ENCODE results near the gene AK5.

Gene AK5

GRCh38 chr1:77541162-77541545 lies 259.3 kb downstream of the AK5 start:
- no peak overlapping the region for H3K4me3 ChIP-seq (ENCODE audit: low read depth, low read length)
- TF ChIP-seq CTCF (conservative IDR thresholded peaks at IDR 0.05; ENCODE audit: low read depth, low read length), result no peak
- no peak for DNase-seq (ENCODE audit: low read depth)

DNA sequence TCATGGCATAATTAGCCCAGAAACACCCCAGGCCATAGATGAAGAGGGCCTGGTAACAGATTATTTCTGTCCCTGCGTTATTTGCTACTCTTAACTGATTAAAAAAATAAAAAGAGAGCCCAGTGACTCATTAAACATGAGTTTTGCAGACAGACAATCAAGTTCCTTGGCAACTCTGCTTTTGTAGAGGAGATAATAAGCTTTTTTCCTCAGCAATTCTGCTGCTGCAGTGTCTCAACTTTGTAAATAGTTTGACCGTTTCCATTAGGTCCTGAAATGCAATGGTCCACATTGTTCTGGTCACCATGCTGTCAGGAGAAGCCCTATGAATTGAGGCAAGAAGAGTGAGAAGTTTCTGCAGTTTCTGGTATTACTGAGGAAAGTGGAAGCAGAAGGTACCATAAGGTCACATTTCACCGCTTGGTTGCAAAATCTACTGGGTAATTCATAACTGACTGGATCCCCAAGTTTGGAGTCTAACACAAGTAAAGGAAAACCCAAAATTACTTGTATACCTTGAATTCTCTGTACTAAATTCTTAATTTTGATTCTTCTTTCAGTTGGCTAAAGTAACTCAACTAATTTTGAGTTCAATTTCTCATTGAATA lies 261.1 kb downstream of the AK5 start:
- TF ChIP-seq CTCF (conservative IDR thresholded peaks at IDR 0.05; ENCODE audit: low read depth, low read length), result no peak
- peak; percentile 61 for DNase-seq (ENCODE audit: low read depth)
- H3K4me3 ChIP-seq (ENCODE audit: low read depth, low read length), result no peak overlapping the region

GRCh38 chr1:77543822-77544448 lies 262.1 kb downstream of the AK5 start:
- no peak for DNase-seq (ENCODE audit: low read depth)
- no peak for TF ChIP-seq CTCF (conservative IDR thresholded peaks at IDR 0.05; ENCODE audit: low read depth, low read length)
- H3K4me3 ChIP-seq (ENCODE audit: low read depth, low read length), result no peak overlapping the region

- DNase-seq (ENCODE audit: low read depth), result no peak
- H3K4me3 ChIP-seq (ENCODE audit: low read depth, low read length), result no peak overlapping the region
- TF ChIP-seq CTCF (conservative IDR thresholded peaks at IDR 0.05; ENCODE audit: low read depth, low read length), result no peak
Observed at GRCh38 chr1:77544845-77545244, 263.0 kb downstream of the AK5 start.

DNA sequence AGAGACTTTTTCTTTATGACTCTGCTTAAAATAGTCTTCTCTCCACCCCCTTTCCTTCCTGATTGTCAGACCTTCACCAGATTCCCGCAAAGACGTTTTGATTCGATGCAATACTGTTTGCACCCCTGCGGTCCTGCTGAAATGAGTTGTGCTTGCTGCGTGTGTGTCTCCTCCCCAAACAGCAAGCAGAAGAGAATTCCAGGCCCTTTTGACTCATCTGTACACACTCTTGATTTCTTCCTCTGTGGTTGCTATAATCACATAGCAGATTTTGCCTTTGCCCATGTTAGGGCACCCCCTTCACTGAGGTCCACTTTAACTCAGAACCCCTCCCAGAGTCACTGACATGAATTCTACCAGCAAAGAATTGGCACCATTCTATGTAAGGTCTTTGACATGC lies 264.2 kb downstream of the AK5 start:
- peak; percentile 84 for DNase-seq (ENCODE audit: low read depth)
- no peak for TF ChIP-seq CTCF (conservative IDR thresholded peaks at IDR 0.05; ENCODE audit: low read depth, low read length)
- H3K4me3 ChIP-seq (ENCODE audit: low read depth, low read length), result no peak overlapping the region

GRCh38 chr1:77546890-77547289 lies 265.1 kb downstream of the AK5 start:
- H3K4me3 ChIP-seq (ENCODE audit: low read depth, low read length), result no peak overlapping the region
- DNase-seq (ENCODE audit: low read depth), result no peak
- no peak for TF ChIP-seq CTCF (conservative IDR thresholded peaks at IDR 0.05; ENCODE audit: low read depth, low read length)

GRCh38 chr1:77548285-77548684 lies 266.5 kb downstream of the AK5 start:
- no peak overlapping the region for H3K4me3 ChIP-seq (ENCODE audit: low read depth, low read length)
- TF ChIP-seq CTCF (conservative IDR thresholded peaks at IDR 0.05; ENCODE audit: low read depth, low read length), result no peak
- no peak for DNase-seq (ENCODE audit: low read depth)
